HG02884 (cell line): ENCODE measurements around the gene COX7A1.
"Not testable (repeated sequence)": the region's sequence is repeated elsewhere in the genome, so short reads cannot be mapped to it uniquely, and the experiment has no call there.

Source experiments
- ATAC-seq: cut with Tn5 transposase; IDR thresholded peaks from one replicate; pipeline ENCODE4 v1.9.1; 2021; ENCODE audit warnings: mild to moderate bottlenecking, moderate library complexity; ENCODE audit not compliant: unreplicated experiment

Gene COX7A1

DNA sequence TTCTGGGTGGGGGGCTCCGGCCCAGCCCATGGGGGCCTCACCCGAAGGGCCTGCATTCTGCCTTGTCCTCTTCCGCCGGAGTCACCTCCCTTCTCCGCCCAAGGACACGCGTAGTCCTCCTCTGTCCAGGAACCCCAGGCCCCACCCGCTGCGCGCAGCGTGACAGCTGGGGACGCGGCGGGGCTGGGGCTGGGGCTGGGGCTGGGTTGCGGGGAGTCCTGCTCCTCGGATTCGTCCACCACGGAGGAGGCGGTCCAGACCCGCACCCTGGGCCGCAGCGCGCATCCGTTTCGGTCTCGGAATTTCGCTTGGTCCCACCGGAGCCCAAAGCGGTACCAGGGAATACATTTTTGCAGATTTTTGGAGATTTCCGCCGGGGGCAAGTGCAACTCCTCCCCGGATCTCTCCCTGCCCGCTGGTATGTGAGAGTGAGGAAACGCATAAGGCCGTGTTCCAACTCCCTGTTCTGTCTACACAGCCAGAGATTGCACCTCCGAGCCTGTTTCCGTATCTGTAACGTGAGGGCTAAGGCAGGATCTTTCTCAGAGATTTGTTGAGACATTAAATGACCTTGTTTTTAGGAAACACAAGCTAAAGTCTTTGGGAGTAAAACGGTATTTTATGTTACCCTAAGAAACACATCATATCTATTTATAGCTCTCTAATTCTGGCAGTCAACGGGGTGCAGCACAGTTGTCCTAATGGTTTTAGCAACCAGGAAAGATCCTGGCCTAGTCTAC, at the start of gene COX7A1:
Gene COX7A1, minus strand, starts transcription at position 96 of the 740 bp plus-strand sequence. Its CDS starts 40 bp downstream, at position 56.
- ATAC-seq, result no peak

DNA sequence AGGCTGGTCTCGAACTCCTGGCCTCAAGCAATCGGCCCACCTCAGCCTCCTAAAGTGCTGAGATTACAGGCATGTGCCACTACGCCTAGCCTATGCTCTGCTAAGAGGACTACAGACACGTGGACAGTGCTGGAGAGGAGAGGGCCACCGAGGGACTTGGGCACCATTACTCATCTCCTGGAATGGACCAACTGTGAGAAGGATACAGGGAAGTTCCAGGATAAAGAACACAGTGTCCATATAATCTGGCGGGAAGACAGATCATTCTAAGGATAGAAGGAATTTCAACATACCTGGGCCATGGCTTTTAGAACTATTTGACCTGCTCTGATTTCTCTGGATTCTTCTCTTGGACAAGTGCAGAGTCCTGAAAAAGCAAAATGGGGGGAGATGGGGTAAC, 49.4 kb upstream of the COX7A1 start:
- no peak for ATAC-seq

DNA sequence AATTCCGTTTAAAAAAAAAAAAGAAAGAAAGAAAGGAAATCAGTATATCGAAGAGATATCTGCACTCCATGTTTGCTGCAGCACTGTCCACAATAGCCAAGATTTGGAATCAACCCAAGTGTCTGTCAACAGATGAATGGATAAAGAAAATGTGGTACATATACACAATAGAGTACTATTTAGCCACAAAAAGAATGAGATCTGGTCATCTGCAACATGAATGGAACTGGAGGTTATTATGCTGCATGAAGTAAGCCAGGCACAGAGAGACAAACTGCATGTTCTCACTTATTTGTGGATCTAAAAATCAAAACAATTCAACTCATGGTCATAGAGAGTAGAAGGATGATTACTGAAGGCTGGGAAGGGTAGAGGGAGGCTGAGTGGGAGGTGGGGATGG, 45.9 kb upstream of the COX7A1 start:
- no peak for ATAC-seq

DNA sequence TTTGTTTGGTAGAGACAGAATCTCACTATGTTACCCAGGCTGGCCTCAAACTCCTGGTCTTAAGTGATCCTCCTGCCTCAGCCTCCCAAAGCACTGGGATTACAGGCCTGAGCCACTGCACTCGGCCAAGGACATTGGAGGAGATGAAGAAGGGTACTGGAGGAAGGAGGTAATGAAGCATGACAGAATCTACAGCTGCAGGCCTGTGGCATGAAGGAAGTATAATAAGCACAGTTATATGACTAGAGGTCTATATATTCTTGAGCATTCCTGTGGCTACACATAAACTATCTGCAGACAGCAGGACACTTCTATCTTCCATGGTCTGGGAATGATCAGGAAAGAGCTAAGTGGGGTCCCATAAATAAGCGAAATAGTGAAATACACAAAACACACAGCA, 44.0 kb upstream of the COX7A1 start:
- no peak for ATAC-seq

DNA sequence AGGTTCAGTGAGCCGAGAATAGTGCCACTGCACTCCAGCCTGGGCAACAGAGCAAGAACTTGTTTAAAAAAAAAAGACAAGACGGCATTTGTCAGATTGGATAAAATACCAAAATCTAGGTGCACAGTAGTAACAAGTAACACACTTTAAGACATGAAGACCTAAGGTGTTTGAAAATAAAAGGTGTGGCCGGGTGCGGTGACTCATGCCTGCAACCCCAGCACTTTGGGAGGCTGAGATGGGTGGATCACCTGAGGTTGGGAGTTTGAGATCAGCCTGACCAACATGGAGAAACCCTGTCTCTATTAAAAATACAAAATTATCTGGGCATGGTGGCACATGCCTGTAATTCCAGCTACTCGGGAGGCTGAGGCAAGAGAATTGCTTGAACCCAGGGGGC, 34.5 kb upstream of the COX7A1 start:
- not testable (repeated sequence) for ATAC-seq

DNA sequence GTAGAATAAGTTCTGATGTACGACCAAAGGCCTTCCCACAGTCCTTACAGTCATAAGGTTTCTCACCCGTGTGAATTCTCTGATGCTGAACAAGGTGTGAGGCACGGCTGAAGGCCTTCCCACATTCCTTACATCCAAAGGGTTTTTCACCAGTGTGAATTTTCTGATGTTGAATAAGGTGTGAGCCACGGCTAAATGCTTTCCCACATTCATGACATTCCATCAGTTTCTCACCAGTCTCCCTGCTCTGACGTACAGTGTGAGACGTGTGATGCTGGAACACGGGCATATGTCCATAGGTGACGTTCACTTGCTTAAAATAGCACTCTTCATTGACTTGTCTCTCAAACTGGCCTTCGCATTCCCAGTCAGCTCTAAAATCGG, 31.0 kb upstream of the COX7A1 start:
- no peak for ATAC-seq

DNA sequence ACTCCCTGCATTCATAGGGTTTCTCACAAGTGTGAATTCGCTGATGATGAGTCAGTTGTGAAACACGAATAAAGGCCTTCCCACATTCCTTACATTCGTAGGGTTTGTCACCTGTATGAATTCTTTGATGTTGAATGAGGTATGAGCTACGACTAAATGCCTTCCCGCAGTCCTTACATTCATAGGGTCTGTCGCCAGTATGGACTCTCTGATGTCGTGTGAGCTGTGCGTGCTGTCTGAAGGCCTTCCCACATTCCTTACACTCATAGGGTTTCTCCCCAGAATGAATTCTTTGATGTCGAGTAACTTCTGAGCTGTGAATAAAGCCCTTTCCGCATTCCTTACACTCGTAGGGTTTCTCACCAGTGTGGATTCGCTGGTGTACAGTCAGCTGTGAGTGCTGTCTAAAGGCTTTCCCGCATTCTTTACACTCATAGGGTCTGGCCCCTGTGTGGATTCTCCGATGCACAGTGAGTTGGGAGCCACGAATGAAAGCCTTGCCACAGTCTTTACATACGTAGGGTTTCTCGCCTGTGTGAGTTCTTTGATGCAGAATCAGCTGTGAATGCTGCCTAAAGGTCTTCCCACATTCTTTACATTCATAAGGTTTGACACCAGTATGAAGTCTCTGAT, 30.5 kb upstream of the COX7A1 start:
- no peak for ATAC-seq

DNA sequence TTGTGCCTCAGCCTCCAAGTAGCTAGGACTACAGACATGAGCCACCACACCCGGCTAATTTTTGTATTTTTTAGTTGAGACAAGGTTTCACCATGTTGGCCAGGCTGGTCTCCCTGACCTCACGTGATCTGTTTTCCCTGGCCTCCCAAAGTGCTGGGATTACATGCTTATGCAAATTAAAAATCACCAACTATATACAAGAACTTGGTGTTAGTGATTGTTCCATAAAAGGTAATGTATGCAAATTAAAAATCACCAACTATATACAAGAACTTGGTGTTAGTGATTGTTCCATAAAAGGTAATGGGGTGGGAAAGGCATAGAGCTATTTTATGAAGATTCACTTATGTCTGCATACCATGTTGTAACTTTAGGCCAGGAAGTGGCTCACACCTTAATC, 26.8 kb upstream of the COX7A1 start:
- not testable (repeated sequence) for ATAC-seq

DNA sequence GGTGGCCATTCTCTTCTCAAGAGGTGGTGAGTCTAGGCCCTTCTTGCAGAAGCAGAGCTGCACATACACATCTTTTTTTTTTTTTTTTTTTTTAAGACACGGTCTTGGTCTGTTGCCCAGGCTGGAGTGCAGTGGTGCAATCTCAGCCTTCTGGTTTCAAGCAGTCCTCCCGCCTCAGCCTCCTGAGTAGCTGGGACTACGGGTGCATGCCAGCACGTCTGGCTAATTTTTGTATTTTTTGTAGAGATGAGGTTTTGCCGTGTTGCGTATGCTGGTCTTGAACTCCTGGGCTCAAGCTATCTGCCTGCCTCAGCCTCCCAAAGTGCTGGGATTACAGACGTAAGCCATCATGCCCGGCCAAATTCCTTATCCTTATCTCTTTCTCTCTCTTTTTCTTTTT, 21.6 kb upstream of the COX7A1 start:
- not testable (repeated sequence) for ATAC-seq

DNA sequence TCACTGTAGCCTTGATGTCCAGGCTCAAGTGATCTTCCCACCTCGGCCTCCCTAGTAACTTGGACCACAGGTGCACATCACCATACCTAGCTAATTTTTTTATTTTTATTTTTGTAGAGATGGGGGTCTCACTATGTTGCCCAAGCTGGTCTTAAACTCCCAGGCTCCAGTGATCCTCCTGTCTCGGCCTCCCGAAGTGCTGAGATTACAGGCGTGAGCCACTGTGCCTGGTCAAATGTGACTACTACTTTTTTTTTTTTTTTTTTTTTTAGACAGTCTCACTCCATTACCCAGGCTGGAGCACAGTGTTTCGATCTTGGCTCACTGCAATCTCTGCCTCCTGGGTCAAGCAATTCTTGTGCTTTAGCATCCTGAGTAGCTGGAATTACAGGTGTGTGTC, 20.6 kb upstream of the COX7A1 start:
- ATAC-seq, result no peak

DNA sequence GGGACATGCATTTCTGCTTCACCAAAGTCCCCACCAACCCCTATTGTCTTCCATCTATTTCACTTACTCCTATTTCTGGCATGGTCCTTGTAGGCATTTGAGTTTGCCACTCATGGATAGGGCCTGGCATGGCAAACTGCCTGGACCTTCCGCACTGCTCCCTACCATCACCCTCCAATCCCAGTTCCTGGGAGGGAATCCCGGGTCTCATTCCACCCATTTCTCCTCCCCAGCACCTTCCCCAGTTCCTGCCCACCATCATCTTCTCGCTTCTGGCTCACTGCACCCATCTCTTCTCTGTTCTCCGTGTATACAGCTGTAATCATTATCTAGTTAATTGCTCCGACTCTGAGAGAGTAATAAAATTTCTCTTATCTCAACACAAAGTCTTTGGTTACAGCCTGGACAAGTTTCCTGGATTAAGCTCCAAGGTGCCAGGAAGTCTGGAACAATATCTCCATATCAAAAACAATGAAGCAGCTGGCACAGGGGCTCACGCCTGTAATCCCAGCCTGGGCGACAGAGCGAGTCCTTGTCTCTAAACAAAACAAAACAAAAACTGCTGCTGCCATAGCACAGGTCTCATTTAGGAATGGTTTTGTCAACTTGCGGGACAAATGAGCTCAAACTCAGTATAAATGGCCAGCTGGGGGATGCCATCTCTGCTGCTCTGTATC, 17.0 kb upstream of the COX7A1 start:
- no peak for ATAC-seq

DNA sequence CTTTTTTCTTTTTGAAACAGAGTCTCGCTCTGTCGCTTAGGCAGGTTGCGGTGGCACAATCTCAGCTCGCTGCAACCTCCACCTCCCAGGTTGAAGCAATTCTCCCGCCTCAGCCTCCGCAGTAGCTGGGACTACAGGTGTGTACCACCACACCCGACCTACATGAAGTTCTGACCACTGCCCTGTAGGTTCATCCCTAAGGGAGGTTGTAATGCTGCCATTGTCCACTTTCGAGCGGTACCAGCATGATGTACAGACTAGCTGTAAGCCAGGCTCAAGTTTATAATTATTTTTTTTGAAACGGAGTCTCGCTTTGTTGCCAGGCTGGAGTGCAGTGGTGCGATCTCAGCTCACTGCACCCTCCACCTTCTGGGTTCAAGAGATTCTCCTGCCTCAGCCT, 11.6 kb upstream of the COX7A1 start:
- no peak for ATAC-seq

DNA sequence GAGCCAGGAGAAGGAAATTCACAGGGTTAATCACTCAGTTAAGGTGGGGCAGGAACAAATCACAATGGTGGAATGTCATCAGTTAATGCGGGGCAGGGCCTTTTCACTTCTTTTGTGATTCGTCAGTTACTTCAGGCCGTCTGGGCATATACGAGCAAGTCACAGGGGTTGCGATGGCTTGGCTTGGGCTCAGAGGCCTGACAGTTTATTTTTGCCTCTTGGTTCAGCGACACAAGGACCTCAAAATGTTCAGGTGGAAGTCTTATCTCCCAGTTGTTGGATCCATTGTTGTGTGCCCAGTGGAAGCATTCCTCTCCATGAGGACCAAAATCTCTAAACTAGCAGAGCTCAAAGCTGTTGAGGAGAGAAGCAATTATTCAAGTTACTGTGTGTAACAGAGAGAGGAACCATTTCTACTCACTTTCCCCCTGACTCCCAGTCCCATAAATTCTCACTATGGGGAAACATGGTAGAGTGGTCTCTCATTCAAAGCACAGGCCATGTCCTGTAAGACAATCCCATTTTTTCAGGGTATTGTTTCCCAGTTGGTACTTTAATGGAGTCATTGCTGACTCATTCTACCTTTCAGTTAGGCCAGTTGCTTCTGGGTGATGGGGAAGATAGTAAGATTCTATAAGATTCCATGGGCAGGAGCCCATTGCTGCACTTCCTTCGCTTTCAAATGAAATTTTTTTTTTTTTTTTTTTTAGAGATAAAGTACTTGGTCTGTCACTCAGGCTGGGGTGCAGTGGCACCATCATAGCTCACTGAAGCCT, 8.8 kb upstream of the COX7A1 start:
- ATAC-seq, result no peak

DNA sequence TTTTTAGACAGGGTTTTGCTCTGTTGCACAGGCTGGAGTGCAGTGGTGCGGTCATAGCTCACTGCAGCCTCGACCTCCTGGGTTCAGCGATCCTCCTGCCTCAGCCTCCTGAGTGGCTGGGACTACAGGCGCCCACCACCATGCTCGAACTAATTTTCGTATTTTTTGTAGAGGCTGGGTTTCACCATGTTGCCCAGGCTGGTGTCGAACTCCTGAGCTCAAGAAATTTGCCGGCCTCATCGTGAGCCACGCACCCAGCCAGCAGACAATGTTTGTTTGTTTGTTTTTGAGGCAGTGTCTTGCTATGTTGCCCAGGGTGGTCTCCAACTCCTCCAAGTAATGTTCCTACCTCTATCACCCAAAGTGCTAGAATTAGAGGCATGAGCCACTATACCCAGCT, 879 bp upstream of the COX7A1 start:
- ATAC-seq, result no peak

DNA sequence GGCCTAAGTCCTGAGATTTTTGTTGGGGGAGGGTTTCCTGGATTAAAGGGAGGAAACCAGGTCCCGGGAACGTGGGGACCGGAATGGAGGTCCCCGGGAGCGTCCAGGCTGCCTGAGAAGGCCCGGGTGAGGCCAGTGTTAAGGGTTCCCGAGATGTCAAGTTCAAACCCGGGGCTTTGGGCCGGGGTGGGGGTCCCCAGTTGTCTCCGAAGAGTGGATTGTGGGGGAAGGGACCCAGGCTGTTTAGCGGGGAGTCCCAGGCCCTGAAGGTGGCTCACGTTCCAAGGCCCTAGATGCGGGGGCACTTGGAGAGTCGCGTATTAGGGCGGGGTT, 262 bp downstream of the COX7A1 start:
- ATAC-seq, result no peak

DNA sequence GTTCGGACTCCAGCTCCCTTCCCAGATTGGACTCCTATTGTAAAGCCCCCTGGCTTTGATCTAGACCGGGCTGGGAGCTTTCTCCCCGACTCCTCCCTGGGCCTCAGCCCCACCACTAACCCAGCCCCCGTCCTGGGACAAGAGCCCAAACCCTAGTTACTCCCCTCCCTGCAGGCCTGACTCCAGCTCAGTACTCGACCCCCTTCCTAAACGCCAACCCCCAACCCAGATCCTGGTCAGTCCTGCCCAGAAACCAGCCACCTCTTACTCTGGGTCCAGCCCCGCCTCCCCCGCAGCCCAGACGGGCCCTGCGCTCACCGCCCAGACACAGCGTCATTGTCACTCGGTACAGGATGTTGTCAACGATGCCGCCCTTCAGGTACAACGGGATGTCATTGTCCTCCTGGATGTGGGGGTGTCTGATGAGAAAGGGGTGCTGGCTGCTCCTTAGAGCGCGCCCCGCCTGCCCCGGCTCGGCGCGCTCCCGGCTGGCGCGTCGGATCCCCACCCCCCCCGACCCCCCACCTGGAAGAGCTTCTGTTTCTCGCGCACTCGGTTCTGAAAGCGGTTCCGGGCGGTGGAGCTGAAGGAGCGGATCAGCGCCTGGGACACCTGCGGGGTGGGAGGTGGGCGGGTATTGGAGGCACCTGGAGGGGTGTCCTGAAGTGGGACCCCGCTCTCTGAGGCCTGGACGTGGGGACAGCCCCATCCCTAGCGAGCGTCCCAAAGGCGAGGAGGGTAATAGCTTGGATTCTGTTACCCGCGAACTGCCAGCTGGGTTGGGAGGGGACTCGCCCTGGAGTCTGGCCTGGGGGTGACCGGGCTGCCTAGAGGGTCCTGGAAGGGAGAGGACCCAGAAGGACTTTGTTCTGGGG, 866 bp downstream of the COX7A1 start:
- no peak for ATAC-seq

DNA sequence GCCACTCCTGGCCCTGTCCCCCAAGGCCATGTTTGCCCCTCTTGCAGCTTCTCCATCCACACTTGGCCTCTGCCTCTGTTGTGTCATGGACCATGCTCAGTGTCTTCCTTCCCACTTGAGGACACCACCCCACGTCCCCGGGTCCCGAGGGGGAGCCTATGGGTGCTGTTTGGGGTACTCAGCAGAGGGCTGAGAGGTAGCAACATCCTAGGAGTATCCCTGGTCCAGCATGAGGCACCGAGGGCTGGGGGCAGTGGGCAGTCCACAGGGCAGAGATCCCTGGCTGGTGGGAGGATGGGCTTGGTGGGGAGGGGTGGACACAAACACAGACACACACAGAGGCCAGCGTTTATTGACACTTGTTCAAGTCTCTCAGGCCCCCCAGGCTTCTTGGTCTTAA, 1.7 kb downstream of the COX7A1 start:
- ATAC-seq, result no peak

DNA sequence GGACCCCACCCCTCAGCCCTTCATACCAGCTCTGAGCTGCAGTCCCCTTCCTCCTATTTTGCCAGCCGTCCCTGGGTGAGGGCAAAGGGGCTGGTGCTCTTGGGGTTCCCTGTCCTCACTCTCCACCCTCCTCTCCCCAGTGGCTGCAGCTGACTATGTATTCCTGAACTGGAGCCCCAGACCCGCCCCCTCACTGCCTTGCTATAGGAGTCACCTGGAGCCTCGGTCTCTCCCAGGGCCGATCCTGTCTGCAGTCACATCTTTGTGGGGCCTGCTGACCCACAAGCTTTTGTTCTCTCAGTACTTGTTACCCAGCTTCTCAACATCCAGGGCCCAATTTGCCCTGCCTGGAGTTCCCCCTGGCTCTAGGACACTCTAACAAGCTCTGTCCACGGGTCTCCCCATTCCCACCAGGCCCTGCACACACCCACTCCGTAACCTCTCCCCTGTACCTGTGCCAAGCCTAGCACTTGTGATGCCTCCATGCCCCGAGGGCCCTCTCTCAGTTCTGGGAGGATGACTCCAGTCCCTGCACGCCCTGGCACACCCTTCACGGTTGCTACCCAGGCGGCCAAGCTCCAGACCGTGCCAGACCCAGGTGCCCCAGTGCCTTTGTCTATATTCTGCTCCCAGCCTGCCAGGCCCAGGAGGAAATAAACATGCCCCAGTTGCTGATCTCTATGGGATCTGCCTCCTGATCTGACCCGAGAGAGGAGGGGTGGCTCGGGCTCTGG, 2.4 kb downstream of the COX7A1 start:
- no peak for ATAC-seq

DNA sequence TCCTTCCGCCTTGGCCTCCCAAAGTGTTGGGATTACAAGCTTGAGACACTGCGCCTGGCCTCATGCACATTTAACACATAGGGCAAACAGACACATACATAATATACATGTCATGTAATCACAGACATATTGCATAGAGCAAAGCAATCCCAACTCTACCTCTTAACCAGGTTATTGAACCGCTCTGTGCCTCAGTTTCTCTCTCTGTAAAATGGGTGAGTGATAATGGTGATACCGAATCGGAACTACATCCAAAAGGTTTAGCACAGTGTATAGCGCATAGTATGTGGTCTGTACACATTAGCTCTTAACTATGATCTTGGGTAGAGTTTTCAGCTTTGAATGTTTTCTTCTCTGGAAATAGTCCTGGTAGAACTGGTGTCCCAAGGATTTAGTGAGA, 7.6 kb downstream of the COX7A1 start:
- no peak for ATAC-seq

DNA sequence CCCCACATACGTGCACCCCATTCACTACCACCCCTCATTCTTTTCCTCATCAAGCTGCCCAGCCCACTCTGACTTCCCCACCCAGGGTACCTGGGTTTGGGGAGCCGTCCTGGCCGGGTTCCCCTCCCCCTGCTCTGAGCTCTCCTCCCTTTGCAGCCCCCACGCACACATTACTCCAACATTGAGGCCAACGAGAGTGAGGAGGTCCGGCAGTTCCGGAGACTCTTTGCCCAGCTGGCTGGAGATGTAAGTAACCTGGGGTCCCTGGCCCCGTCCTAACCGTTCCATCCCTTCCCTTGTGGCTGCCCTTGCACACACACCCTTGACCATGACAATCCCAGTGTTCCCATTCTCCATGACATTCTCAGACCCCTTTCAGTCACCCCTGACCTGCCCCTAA, 9.8 kb downstream of the COX7A1 start:
- ATAC-seq, result no peak
